ENCODE measurements around the gene DENND2D. TPM values are rescaled to one million over a fixed set of nuclear protein-coding genes. Genes with fewer than 3 reads are reported as not detected.
A peak's percentile ranks its signal among the peaks of the same experiment; 100 is the strongest.

DENND2D gene
- total and polyA plus RNA-seq, 4 experiments from 2014 or later: 125 to 284 (median 252) TPM

GRCh38 chr1:111205714-111206050 is 5.2 kb upstream of the DENND2D start:
- intact Hi-C loops (cut with micrococcal nuclease): no loop called here
- peaks cover 43% of the 10 kb centered on the region for H3K4me1 ChIP-seq (ENCODE audit: insufficient read depth, low read length)

GRCh38 chr1:111204983-111205713 is 4.7 kb upstream of the DENND2D start:
- peak overlapping the region; percentile 84 for H3K27ac ChIP-seq (ENCODE audit: low read depth, low read length)
- H3K4me1 ChIP-seq (ENCODE audit: insufficient read depth, low read length): peaks cover 45% of the 10 kb centered on the region
- H3K36me3 Mint-ChIP-seq: peaks cover 0 to 15% of the 10 kb centered on the region in 2 donors
- intact Hi-C loops (cut with micrococcal nuclease): loop anchor here (1.0 to 5.0 kb wide), 3 partner anchors 11 to 868 kb away; partner anchors contain the start of genes CEPT1, DRAM2 and RBM15
- H3K4me1 Mint-ChIP-seq: peaks cover 50 to 75% (median 62%) of the 10 kb centered on the region in 4 donors
- peak overlapping the region; percentile 77 to 99 (median 86) for H3K4me3 Mint-ChIP-seq
- no peak overlapping the region for H3K4me3 ChIP-seq (ENCODE audit: low read length in 2 of 2)
- no peaks in the 10 kb centered on the region for H3K27me3 Mint-ChIP-seq
- no peaks in the 10 kb centered on the region for H3K9me3 ChIP-seq (ENCODE audit: control insufficient read depth in 1 of 2, low read length in 2 of 2)
- peak overlapping the region; percentile 84 to 98 (median 94) for H3K27ac Mint-ChIP-seq
- ChIA-PET POLR2A (ENCODE audit: partially characterized antibody) (interaction anchor here (1.2 to 18.1 kb wide), 3 partner anchors 16 to 66 kb away, joined by 4 to 1434 read pairs (median 234); partner anchors contain the start of gene CHI3L2), CTCF (ENCODE audit: partially characterized antibody) (interaction anchor here (19.0 kb wide), 1 partner anchor 16 kb away, joined by 623 read pairs; the partner anchor contains the start of gene CHI3L2)
- DNase-seq: no peak
- H3K27me3 ChIP-seq (ENCODE audit: insufficient read depth, low read length): no peaks in the 10 kb centered on the region
- H3K36me3 ChIP-seq (ENCODE audit: insufficient read depth, low read length): no peaks in the 10 kb centered on the region
- no peaks in the 10 kb centered on the region for H3K9me3 Mint-ChIP-seq

More at GRCh38 chr1:111205714-111206050, 5.2 kb upstream of the DENND2D start:
- DNase-seq: no peak
- ChIA-PET POLR2A (ENCODE audit: partially characterized antibody) (interaction anchor here (18.1 kb wide), 1 partner anchor 16 kb away, joined by 1434 read pairs; the partner anchor contains the start of gene CHI3L2), CTCF (ENCODE audit: partially characterized antibody) (interaction anchor here (1.0 to 1.4 kb wide), 2 partner anchors 10 to 15 kb away, joined by 5 to 7 read pairs; no protein-coding TSS in a partner anchor)
- H3K36me3 ChIP-seq (ENCODE audit: insufficient read depth, low read length): no peaks in the 10 kb centered on the region
- no peak overlapping the region for H3K27ac ChIP-seq (ENCODE audit: low read depth, low read length)
- H3K4me3 Mint-ChIP-seq: peak overlapping the region in 5 of 8 donors; percentile 4 to 77 (median 38)
- no peaks in the 10 kb centered on the region for H3K9me3 ChIP-seq (ENCODE audit: control insufficient read depth in 1 of 2, low read length in 2 of 2)
- H3K27ac Mint-ChIP-seq: peak overlapping the region; percentile 84 to 98 (median 94)
- H3K9me3 Mint-ChIP-seq: no peaks in the 10 kb centered on the region
- H3K36me3 Mint-ChIP-seq: peaks cover 0 to 10% of the 10 kb centered on the region in 2 donors
- peaks cover 51 to 74% (median 60%) of the 10 kb centered on the region in 4 donors for H3K4me1 Mint-ChIP-seq
- no peak overlapping the region for H3K4me3 ChIP-seq (ENCODE audit: low read length in 2 of 2)
- H3K27me3 Mint-ChIP-seq: no peaks in the 10 kb centered on the region
- H3K27me3 ChIP-seq (ENCODE audit: insufficient read depth, low read length): no peaks in the 10 kb centered on the region

- Histone ChIP-seq H3K4me1 (ENCODE audit: insufficient read depth, low read length) (peaks cover 45% of the 10 kb centered on the region), H3K4me3 (ENCODE audit: low read length in 2 of 2) (peak overlapping the region in 1 of 2 donors; percentile 65), H3K27ac (ENCODE audit: low read depth, low read length) (peak overlapping the region; percentile 84), H3K9me3 (ENCODE audit: control insufficient read depth in 1 of 2, low read length in 2 of 2) (no peaks in the 10 kb centered on the region), H3K27me3 (ENCODE audit: insufficient read depth, low read length) (no peaks in the 10 kb centered on the region), H3K36me3 (ENCODE audit: insufficient read depth, low read length) (no peaks in the 10 kb centered on the region)
- DNase-seq: peak; percentile 73 to 80 (median 76)
- Mint-ChIP-seq H3K4me1 (peaks cover 46 to 80% (median 57%) of the 10 kb centered on the region in 4 donors), H3K9me3 (peaks cover 0 to 2% (median 0%) of the 10 kb centered on the region in 8 donors), H3K27ac (peak overlapping the region; percentile 94 to 98 (median 98)), H3K27me3 (no peaks in the 10 kb centered on the region), H3K4me3 (peak overlapping the region; percentile 99 to 100 (median 100)), H3K36me3 (peaks cover 5 to 22% of the 10 kb centered on the region in 2 donors)
- intact Hi-C loops (cut with micrococcal nuclease): loop anchor here (1.0 to 5.0 kb wide), 3 partner anchors 12 to 867 kb away; partner anchors contain the start of genes CEPT1, DRAM2 and RBM15
- POLR2A ChIA-PET (ENCODE audit: partially characterized antibody): interaction anchor here (0.6 to 18.1 kb wide), 9 partner anchors 17 to 417 kb away, joined by 3 to 1434 read pairs (median 3); partner anchors contain the start of gene CHI3L2
- CTCF ChIA-PET (ENCODE audit: partially characterized antibody): interaction anchor here (0.7 to 19.0 kb wide), 4 partner anchors 10 to 240 kb away, joined by 3 to 623 read pairs (median 4); partner anchors contain the start of gene CHI3L2
Observed at GRCh38 chr1:111204201-111204982, 3.9 kb upstream of the DENND2D start.

- Mint-ChIP-seq H3K4me1 (peaks cover 46 to 83% (median 57%) of the 10 kb centered on the region in 4 donors), H3K4me3 (peak overlapping the region; percentile 99 to 100 (median 100)), H3K27me3 (no peaks in the 10 kb centered on the region), H3K36me3 (peaks cover 12 to 28% of the 10 kb centered on the region in 2 donors), H3K9me3 (peaks cover 0 to 2% (median 0%) of the 10 kb centered on the region in 8 donors), H3K27ac (peak overlapping the region; percentile 94 to 98 (median 98))
- H3K4me1 ChIP-seq (ENCODE audit: insufficient read depth, low read length): peaks cover 45% of the 10 kb centered on the region
- H3K9me3 ChIP-seq (ENCODE audit: control insufficient read depth in 1 of 2, low read length in 2 of 2): no peaks in the 10 kb centered on the region
- peak overlapping the region; percentile 18 to 65 for H3K4me3 ChIP-seq (ENCODE audit: low read length in 2 of 2)
- peak; percentile 83 to 91 (median 86) for DNase-seq
- no peaks in the 10 kb centered on the region for H3K27me3 ChIP-seq (ENCODE audit: insufficient read depth, low read length)
- intact Hi-C loops (cut with micrococcal nuclease): loop anchor here (1.0 to 5.0 kb wide), 3 partner anchors 13 to 866 kb away; partner anchors contain the start of genes CEPT1, DRAM2 and RBM15
- ChIA-PET POLR2A (ENCODE audit: partially characterized antibody) (interaction anchor here (0.5 to 18.1 kb wide), 12 partner anchors 17 to 417 kb away, joined by 3 to 1434 read pairs (median 4); partner anchors contain the start of genes C1orf162, CHI3L2 and LRIF1), CTCF (ENCODE audit: partially characterized antibody) (interaction anchor here (0.7 to 19.0 kb wide), 4 partner anchors 10 to 240 kb away, joined by 3 to 623 read pairs (median 4); partner anchors contain the start of gene CHI3L2)
- H3K36me3 ChIP-seq (ENCODE audit: insufficient read depth, low read length): no peaks in the 10 kb centered on the region
- peak overlapping the region; percentile 84 for H3K27ac ChIP-seq (ENCODE audit: low read depth, low read length)
Observed at GRCh38 chr1:111203681-111204200, 3.3 kb upstream of the DENND2D start.

GRCh38 chr1:111202707-111203623 is 2.5 kb upstream of the DENND2D start:
- POLR2A ChIA-PET (ENCODE audit: partially characterized antibody): interaction anchor here (0.5 to 18.1 kb wide), 7 partner anchors 16 to 314 kb away, joined by 3 to 1434 read pairs (median 5); partner anchors contain the start of genes C1orf162, CHI3L2 and LRIF1
- Mint-ChIP-seq H3K27ac (peak overlapping the region; percentile 94 to 98 (median 98)), H3K36me3 (peaks cover 20 to 35% of the 10 kb centered on the region in 2 donors), H3K27me3 (no peaks in the 10 kb centered on the region), H3K9me3 (peaks cover 0 to 2% (median 0%) of the 10 kb centered on the region in 8 donors), H3K4me1 (peaks cover 40 to 84% (median 51%) of the 10 kb centered on the region in 4 donors), H3K4me3 (peak overlapping the region; percentile 99 to 100 (median 100))
- H3K27me3 ChIP-seq (ENCODE audit: insufficient read depth, low read length): no peaks in the 10 kb centered on the region
- peaks cover 7% of the 10 kb centered on the region for H3K36me3 ChIP-seq (ENCODE audit: insufficient read depth, low read length)
- no peaks in the 10 kb centered on the region for H3K9me3 ChIP-seq (ENCODE audit: control insufficient read depth in 1 of 2, low read length in 2 of 2)
- no peak for DNase-seq
- CTCF ChIA-PET (ENCODE audit: partially characterized antibody): interaction anchor here (0.9 to 19.0 kb wide), 3 partner anchors 15 to 241 kb away, joined by 3 to 623 read pairs (median 5); partner anchors contain the start of gene CHI3L2
- peak overlapping the region; percentile 18 to 65 for H3K4me3 ChIP-seq (ENCODE audit: low read length in 2 of 2)
- peak overlapping the region; percentile 84 for H3K27ac ChIP-seq (ENCODE audit: low read depth, low read length)
- H3K4me1 ChIP-seq (ENCODE audit: insufficient read depth, low read length): peaks cover 48% of the 10 kb centered on the region
- intact Hi-C loops (cut with micrococcal nuclease): loop anchor here (5.0 kb wide), 2 partner anchors 61 to 866 kb away; partner anchors contain the start of genes CEPT1, DRAM2 and RBM15
